SW480 (cell line): Measurements from ENCODE around the gene NEGR1.

ENCODE experiments used
- DNase-seq: peaks from one replicate; pipeline ENCODE4 v3.0.0-alpha.2; 2016; ENCODE audit warnings: low spot score

Gene NEGR1

DNA sequence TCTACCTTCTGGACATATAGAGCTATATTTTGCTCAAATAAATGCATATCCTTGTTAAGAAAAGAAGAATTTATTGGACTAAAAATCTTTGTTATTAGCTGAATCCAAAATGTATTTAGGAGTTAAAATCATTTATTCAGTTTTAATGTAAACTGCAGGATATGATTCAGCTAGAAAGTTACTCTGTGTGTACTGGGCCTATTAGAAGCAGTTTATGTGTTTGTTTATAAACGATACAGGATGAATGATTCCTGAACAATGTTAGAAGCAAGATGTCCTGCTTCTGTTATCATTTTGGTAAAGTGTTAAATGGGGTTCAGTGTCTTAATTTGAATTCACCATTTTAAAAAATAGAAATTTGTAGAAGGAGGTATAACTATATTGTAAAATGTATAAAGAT is 652.3 kb downstream of the NEGR1 start:
- no peak for DNase-seq

DNA sequence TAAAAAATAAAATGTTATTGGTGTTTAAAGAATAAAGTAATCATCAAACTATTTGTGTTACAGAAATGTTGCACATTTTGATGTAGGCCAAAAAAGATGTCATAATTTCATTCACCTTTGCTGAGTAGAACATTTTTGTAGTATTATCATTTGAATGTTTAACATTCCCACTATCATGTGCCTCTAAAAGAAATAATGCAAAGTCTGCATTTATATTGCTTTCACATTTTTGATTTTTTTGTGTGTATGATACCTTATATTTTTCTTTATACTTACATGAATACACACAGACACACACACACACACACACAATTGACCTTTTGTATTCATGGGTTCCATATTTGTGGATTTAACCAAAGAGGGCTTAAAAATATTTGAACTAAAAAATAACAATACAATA is 657.3 kb downstream of the NEGR1 start:
- DNase-seq: no peak

DNA sequence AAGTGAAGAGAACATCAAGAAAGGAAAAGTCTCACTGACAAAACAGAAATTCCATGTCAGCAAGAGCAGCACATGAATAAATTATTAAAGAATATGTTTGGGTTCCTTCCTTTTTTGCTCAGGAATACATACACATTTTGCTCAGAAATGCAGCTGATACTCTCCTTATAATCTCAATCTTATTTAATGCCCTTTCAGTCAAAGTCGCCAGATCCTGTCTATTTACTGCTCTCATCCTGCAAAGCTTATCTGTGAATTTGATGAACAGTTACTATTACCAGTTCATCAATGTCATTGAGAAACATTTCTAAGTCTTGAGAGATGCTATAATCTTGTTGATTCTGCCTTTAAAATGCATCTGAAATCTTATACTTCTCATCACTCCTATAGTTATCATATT is 658.5 kb downstream of the NEGR1 start:
- DNase-seq: no peak

DNA sequence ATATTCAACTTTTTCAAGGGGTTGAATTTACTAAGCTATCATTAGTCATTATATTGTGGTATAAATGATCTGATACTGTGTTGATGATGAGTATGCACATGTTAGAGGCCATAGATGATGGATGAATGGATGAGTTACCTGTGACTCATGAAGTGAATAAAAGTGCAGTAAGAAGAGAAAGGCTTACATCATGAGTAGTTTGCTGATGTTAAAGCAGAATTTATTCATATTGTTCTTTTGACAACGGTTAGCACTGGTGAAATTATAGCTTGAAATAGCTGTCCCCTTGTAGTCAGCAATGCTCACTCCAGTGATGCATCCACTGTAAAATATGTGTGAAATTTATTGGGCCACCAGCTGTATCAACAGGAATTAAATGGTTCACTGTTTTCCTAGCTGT is 660.6 kb downstream of the NEGR1 start:
- DNase-seq: no peak

DNA sequence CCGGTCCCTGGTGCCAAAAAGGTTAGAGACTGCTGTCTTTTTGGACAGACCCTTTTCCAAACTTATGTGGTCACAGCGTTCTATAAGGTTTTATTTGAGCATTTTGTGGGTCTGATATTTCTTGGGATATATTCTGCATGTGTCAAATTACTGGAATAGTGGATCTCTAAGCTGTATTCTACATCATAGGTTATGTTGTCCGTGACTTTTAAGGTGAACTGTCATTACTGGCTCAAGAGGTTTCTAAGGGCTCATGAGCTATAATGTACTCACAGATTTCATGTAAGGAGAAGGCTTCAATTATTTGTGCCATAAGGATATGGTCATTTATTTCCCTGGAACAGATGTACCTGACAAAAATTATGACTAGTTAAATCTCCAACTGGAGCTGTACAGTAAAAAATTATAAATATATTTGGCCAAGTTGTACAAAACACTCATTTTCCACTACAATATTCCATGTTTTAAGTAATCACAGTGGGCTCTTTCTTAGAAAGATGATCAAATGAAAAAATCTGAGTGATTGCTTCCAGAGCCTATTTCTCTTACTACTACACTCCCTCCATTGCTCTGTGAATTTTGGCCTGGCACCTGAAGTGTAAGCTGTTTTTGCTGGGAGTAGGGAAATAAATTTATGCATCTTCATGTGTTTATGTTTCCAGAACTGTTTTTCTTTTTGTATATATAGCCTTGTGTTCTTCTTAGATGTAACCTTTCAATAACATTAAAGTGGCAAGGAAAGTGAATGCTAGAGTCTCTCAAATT is 663.4 kb downstream of the NEGR1 start:
- no peak for DNase-seq

DNA sequence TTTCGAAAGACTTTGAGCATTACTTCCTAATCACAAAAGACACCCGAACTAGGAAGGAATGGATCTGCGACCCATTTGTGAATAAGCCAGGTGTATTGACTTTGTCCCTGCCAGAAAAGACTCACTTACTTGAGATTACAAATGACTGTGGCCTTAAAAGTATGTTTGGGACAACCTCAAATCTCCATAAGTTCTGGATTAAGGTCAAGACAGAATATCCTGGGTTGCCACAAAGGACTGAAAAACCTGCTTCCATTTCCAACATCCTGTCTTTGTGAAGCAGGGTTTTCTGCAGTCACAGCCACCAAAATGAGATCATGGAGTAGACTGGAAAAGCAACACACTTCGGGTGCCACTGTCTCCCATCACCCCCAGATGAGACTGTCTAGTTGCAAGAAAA is 664.1 kb downstream of the NEGR1 start:
- DNase-seq: no peak

DNA sequence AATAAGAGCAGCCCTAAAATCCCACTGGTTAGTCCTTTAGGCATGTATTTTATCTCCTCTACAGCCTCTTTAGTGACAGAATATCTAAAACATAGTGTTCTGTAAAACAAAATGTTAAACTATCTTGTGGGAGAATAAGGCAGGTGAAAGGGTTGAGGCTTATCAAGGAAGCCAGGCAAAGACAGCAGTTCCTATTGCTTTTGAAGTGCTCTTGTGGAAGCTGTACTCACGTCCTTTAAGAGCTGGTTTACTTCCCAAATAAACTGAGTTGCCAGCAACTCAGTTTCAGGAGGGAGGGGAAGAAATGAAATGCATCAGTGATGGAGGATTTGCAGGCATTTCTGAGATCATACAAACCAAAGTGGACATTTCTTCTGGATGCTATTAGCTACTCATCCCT is 671.9 kb downstream of the NEGR1 start:
- no peak for DNase-seq

DNA sequence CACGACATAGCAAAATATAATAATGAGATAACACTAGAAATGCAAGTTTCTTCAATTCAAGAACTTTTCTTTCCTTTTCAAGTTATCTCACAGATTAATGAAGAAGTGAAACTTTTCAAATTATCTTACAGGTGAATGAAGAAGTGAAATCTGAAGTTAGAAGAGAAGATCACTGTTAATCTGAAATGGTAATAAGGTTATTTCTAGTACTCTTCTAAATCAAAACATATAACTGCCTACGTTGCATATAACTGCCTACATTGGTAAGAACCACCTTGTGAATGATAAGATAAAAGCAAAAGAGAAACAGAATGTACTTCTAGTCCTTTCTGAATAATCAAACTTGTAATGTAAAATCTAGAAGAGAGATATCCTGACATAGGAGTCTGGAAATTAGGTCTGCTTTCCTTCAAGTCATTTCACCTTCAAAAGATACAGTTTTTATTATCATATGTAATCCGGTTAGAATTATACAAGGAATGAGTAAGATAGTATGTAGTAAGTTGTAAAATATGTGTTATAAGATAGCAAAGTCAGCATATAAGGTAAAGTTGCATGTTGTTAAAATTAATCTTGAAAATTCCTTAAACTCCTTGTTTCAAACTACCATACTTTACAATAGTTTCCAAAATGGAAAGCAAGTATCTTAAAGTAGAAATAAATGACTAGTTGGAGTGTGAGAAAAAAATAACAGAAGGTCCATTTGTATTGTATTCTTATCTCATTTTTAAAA is 679.1 kb downstream of the NEGR1 start:
- no peak for DNase-seq

DNA sequence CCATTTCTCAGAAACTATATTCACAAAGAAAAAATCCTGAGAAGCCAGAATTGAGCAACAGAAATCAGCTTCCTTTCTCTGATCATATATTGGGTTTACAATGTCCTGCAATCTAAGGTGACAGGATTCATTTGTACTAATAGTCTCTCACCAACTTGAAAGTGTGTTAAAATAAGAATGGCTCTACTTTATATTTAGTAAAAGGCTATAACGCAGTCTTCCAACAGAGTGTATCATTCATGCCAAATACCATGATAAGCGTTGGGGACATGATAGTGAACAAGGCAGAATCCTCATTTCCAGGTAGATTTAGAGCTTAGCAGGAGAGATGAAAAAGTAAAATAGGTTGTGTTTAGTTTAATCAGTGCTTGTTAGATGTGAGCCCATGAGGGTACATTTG is 682.3 kb downstream of the NEGR1 start:
- DNase-seq: no peak

DNA sequence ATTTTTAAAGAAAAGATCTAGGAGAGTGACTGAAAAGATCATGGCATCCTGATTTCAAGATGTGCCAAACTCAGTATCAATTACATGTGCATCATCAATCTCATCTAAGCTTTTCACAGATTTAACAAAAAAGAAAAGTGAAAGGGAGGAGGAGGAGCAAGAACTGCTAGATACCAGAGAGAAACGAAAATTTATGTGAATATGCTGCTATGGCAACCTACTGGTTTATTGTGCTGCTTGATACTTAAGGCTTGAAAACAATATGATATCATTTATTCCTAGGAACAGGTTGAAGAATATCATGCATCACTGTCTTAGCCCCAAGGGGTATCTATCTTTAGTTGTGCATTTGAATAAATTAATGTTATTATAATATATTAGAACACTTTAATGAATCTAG is 683.0 kb downstream of the NEGR1 start:
- DNase-seq: no peak

DNA sequence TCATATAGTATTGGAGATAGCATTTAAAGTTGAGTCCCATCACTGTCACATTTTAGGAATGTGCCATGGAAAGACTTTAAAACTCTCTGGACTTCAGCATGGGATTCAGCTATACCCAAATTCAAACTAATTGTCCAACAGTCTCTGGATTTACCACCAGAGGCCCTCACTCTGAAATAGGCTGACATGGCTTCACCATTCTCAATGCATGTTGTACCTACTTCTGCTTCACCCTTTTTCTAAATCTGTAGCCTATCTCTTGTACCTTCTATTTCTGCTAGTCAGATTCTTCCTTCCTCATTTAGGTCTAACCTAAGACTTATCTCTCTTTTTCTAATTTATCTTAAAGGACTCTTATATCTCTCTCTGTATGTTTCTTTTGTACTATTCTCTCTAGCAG is 688.8 kb downstream of the NEGR1 start:
- DNase-seq: no peak

DNA sequence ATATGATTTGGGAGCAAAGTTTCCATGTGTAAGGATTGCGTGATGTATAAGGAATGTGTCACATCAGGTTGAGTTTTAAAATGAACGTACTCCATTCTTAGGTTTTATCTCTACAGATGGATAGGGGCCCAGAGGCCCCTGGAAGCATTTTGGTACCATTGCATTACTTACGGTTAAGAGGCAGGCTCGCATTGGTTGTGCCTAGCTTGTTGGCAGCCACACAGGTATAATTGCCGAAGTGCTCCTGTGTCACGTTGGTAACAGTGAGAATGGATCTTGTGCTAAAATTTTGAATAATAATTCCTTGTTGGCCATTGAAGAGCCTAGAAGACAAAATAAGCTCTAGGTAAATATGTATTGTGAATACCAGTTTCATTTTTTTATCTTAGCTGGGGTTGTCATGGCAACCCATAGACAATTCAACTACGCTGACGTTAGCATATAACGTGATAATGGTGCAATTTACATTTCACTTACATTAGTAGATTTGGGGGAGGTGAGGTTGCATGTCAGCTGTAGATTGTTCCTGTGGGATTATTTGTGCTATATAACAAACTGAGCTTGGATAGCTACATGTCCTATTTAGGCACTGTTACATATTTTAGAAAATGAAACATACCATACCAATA is 689.6 kb downstream of the NEGR1 start:
- no peak for DNase-seq

DNA sequence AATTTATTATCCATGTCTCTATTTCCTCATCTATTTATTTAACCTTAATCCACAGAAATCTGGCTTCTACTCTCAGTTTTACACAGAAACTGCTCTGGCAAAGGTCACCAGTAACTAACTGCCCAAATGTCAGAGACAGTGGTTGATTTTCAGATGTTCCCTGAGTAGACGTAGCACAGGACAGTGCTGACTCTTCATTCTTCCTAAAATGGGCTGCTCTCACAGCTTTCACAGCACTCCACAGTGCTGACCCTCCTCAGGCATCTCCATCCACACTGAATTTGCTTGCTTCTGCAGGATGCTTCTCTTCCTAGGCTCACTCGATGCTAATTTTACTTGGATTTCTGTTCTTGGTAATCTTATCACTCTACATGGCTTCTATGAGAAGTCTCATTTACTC is 693.3 kb downstream of the NEGR1 start:
- DNase-seq: no peak

DNA sequence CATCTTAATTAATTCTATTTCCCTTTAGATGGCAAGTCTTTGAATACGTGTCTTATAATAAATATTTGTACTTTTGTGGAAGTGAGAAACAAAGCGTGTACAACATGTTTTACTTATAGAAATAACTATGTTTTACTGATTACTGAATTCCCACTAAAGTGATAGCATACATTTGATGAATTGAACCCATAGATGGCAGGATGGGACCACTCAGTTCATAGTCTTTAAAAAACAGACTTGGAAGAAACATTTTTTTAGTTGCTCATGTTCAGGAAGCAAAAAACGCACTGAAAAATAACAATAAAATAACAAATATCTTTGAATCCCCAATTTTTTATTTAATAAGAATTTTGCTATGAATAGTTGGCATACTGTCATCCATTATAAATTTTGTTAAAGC is 694.4 kb downstream of the NEGR1 start:
- DNase-seq: peak; percentile 1

DNA sequence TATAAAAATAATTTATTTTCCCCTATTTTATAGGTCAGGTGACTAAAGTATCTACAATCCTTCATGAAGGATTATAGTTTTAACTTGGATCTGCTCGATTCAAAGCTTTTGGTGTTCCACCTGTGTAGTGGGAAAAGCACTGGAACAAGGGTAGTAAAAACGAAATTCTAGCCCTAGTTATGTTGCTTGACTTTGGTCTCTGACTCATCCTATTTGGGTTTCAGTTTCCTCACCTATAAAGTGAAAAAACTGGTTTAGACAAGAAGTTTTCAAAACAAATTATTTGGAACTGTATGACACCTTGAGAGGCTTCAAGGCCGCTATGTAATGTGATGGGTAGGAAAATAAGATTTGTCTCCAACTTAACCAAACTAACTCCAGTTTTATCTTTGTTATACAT is 696.3 kb downstream of the NEGR1 start:
- DNase-seq: no peak

DNA sequence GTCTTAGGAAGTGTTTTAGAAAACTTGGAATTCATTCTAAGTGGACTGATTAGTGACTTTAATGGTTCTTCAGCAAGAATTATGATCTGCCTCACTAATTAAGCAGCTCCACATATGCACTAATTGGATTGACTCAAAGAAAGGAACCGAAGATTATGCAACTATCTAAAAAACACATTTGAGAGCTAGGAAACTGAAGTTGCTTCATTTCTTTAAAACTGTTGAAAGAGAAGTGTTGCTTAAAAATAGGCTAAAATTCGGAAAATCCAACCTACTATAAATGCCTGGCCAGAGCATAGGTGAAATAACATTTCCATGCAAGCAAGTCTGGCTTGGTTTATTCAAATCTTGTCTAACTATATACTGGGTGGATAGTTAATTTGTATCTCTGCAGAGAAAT is 698.6 kb downstream of the NEGR1 start:
- no peak for DNase-seq

DNA sequence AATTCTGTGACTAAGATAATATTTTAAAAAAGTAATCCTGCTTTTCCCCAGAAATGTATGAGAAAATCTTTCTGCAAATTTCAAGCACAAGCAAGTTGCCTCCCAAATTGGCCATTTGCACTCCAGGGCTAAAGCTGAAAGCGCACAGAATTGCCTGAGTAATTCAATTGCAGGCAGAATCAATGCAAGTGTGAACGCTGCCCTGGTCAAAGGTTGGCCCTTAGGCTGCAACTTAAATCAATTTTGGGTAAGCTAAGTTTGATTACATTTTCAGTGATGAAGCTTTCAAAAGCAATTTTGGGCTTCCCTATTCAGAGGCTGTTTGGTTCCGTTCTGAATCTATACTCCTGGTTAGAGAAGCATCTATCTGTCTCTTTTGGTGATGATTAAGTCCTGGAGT is 699.7 kb downstream of the NEGR1 start:
- DNase-seq: no peak

DNA sequence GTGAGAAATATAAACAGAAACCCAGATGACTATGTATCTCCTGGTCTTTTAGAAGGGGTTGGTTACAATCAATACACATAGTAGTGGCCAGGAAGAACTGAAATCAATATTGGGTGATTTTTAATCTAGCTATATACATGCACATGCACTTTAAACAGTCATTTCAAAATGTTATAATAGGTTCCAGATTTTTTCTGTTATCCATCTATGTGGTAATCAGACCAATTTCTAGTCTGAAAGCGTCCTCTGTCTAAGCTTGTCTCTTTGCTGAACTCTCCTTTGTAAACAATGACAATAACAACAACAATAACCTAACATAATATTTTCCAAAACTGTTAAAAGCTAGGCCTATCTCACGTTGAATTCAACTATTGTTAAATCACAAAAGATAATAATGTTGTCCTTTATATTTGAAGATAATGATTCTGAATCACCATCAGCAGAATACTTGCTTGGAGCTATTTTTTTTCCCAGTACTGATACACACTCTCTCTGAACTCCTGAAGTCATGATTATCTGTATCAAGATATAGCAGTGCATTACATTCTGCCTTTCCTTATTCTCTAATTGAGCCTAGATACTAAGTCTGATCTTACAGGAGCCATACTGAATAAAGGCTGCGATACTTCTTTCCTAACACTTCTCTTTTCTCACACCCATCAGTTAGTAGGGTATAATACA is 704.7 kb downstream of the NEGR1 start:
- no peak for DNase-seq

DNA sequence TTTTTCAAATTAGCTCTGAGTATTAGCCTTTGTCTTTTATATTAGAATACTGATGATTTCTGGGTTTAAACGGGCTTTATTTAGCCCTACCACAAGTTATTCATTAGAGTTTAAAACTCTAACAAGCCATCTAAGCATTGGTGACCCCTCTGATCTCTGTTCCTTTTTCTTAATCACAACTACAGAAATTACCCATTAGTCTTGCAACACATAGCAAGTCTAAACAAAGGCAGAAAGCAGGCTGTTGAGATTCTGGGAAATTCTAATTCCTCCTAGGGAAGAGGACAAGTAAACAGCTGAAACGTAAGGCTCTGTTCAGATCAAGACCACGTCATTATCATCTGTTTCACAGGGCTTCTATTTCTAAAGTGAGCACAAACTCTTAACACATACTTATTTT is 710.3 kb downstream of the NEGR1 start:
- DNase-seq: no peak

DNA sequence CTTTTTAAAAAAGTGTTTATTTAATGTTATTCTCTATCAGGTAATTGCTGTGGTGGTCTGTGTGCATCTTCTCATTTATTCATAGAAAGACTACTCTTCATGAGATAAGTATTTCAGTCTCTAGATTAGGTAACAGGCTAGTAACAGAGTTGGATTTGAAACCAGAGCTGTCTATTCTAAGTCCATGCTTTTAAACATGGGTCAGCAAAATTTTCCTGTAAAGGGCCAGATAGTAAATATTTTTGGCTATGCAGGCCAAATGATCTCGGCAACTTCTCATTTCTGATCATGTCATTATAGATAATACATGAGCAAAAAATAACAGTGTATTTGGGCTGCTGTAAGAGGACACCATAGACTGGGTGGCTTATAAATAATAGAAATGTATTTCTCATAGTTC is 715.9 kb downstream of the NEGR1 start:
- DNase-seq: no peak

DNA sequence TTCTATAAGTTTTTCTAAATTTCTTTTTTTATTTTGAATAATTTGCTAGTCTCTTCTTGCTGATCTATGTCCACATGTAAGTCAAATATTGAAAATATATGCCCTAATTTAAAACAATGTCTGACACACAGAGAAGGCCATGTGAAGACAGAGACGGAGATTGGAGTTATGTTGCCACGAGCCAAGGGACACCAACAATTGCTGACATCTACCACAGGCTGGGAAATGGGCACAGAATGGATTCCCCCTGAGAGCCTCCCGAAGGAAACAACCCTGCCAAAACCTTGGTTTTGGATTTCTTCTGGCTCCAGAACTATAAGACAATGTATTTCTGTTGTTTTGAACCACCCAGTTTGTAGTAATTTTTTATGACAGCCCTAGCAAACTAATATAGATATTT is 716.5 kb downstream of the NEGR1 start:
- DNase-seq: no peak

DNA sequence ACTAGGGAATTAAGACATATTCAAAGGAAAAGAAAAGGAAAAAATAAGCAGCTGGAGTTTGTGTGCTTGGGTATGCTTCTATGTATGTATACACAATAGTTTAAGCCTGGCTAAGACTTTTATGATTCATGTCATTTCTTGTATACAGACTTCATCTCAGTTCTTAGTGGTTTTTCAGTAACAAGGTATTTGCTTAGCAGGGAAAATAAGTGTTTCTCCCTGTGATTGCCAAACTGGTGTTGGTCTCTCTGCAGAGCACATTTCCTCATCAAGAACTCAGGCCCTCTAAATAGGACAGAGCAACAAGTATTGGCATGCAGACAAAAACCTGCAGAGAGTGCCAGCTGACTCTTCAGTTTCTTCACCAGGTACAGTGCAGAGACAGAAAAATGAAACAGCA is 717.1 kb downstream of the NEGR1 start:
- DNase-seq: no peak

DNA sequence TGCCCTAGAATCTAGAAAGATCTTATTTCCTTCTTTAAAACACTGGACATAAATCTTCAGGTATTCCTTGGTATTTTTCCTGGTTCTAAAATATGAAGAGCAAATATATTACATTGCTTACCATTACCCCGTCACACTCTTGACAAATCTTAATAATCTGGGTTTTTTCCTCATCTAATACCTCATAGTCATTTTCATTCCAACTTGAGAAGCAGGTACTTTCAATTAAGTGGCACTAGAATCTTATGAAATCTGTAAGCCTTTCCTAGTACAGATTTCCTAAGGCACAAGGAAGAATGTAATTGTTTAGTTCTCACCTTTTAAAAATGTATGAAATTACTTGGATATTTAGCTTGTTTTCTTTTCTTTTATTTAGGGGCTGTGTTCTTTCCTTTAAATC is 720.0 kb downstream of the NEGR1 start:
- no peak for DNase-seq
